Measurements from ENCODE around the gene HPS5.

HPS5 gene

DNA sequence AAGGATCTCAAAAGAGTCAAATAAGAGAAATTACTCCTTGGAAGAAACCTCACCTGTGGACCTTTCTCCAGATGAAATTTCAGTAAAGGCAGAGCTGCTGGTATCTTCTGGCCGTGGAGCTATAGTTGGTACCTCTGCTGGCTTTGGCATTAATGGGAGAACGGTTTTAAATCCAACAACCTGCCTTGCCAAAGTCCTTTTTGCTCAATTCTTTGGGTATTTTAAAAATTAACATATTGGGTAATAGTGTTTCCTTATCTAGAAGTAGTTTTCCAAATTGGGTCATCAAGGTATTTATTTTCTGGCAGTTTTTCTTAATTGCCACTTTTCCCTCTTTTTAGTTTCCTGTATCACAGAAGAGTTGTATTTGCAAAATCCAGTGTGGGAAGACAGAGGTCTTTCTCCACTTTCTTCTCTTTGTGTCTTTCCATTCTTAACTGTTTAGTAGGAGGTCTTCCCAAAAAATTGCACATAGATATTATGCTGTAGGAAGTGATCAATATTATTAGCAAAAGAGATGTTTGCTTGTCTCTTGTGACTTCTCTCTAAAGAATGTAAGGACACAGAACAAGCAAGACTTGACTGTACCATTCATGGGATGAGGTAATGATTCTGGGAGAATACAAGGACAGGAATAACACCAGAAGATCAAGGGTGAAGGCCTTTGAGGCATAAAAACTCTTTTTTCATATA lies 85.1 kb downstream of the HPS5 start, which contains the start of gene SAA4:
Gene SAA4 (minus strand): TSS at position 139 of the 693 bp plus-strand sequence. CDS start 876 bp downstream, outside the sequence.
- no peak for DNase-seq
- H3K4me2 ChIP-seq (ENCODE audit: low read length) = no peak within 1 kb of the TSS
- H3K4me1 ChIP-seq (ENCODE audit: control insufficient read depth, low read depth, low read length) = no peaks in the 10 kb centered on the region
- no peak within 1 kb of the TSS for H2BK120ac ChIP-seq (ENCODE audit: low read depth, low read length)
- no peak within 1 kb of the TSS for H2BK15ac ChIP-seq (replicated peaks; ENCODE audit: low read depth)
- no peak within 1 kb of the TSS for H2AK5ac ChIP-seq (ENCODE audit: low read length)
- no peak within 1 kb of the TSS for H3K18ac ChIP-seq (ENCODE audit: low read length)
- no peaks in the 10 kb centered on the region for H3K79me2 ChIP-seq (ENCODE audit: control insufficient read depth, insufficient read depth, low read length)
- H3K23ac ChIP-seq (ENCODE audit: low read length) = no peak within 1 kb of the TSS
- H3K4ac ChIP-seq (ENCODE audit: low read depth, low read length) = no peak within 1 kb of the TSS
- no peak within 1 kb of the TSS for H3K4me3 ChIP-seq (ENCODE audit: low read length)
- H3K56ac ChIP-seq (ENCODE audit: low read length) = no peak within 1 kb of the TSS
- no peaks in the 10 kb centered on the region for H3K27me3 ChIP-seq (ENCODE audit: insufficient read depth, low read length, poor library complexity)
- H3K79me1 ChIP-seq (ENCODE audit: low read length) = no peaks in the 10 kb centered on the region
- no peak within 1 kb of the TSS for H3K27ac ChIP-seq (ENCODE audit: low read depth, low read length)
- no peak within 1 kb of the TSS for H4K5ac ChIP-seq (ENCODE audit: low read length)
- WGBS (ENCODE audit: extremely low coverage, insufficient coverage, low lambda C conversion rate) = no CpG with 5 or more reads among the region's 2 CpGs
- H3K9ac ChIP-seq (ENCODE audit: low read length) = no peak within 1 kb of the TSS
- no peak within 1 kb of the TSS for H2BK5ac ChIP-seq (ENCODE audit: low read length)
- no peaks in the 10 kb centered on the region for H3K36me3 ChIP-seq (ENCODE audit: control insufficient read depth, insufficient read depth, low read length)
- no peak within 1 kb of the TSS for H4K8ac ChIP-seq (ENCODE audit: low read depth, low read length)

GRCh38 chr11:18235394-18236334 lies 86.3 kb downstream of the HPS5 start:
- H4K5ac ChIP-seq (ENCODE audit: low read length) = no peak overlapping the region
- H2BK5ac ChIP-seq (ENCODE audit: low read length) = no peak overlapping the region
- no peak overlapping the region for H3K4me3 ChIP-seq (ENCODE audit: low read length)
- H2AK5ac ChIP-seq (ENCODE audit: low read length) = no peak overlapping the region
- no peak overlapping the region for H3K27ac ChIP-seq (ENCODE audit: low read depth, low read length)
- no peaks in the 10 kb centered on the region for H3K27me3 ChIP-seq (ENCODE audit: insufficient read depth, low read length, poor library complexity)
- no peak overlapping the region for H2BK120ac ChIP-seq (ENCODE audit: low read depth, low read length)
- no peak overlapping the region for H3K4ac ChIP-seq (ENCODE audit: low read depth, low read length)
- no peak overlapping the region for H2BK15ac ChIP-seq (replicated peaks; ENCODE audit: low read depth)
- no peak overlapping the region for H3K56ac ChIP-seq (ENCODE audit: low read length)
- no peaks in the 10 kb centered on the region for H3K36me3 ChIP-seq (ENCODE audit: control insufficient read depth, insufficient read depth, low read length)
- no peaks in the 10 kb centered on the region for H3K79me2 ChIP-seq (ENCODE audit: control insufficient read depth, insufficient read depth, low read length)
- H3K4me2 ChIP-seq (ENCODE audit: low read length) = no peak overlapping the region
- DNase-seq = peak; percentile 21
- no peak overlapping the region for H3K9ac ChIP-seq (ENCODE audit: low read length)
- H3K23ac ChIP-seq (ENCODE audit: low read length) = no peak overlapping the region
- no peak overlapping the region for H3K18ac ChIP-seq (ENCODE audit: low read length)
- H3K4me1 ChIP-seq (ENCODE audit: control insufficient read depth, low read depth, low read length) = no peaks in the 10 kb centered on the region
- no peaks in the 10 kb centered on the region for H3K79me1 ChIP-seq (ENCODE audit: low read length)
- no peak overlapping the region for H4K8ac ChIP-seq (ENCODE audit: low read depth, low read length)
- WGBS (ENCODE audit: extremely low coverage, insufficient coverage, low lambda C conversion rate) = no CpG with 5 or more reads among the region's 8 CpGs

DNA sequence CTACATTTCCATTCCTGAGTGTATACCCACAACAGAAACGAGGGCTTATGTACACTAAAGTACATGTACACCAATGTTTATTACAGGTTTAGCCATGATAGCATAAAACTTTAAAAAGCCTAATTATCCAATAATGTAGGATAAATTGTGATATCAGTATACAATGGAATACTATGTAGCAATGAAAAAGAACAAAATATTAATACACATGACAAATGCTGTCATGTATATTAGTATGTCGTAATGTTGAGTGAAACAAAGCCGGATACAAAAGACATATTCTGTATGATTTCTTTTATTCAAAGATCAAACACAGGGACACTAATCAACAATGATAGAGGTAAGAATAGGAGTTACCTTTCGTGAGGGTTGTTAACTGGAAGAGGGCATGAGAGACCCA lies 88.0 kb downstream of the HPS5 start:
- Histone ChIP-seq H3K36me3 (ENCODE audit: control insufficient read depth, insufficient read depth, low read length) (no peaks in the 10 kb centered on the region), H3K4me1 (ENCODE audit: control insufficient read depth, low read depth, low read length) (no peaks in the 10 kb centered on the region), H3K79me2 (ENCODE audit: control insufficient read depth, insufficient read depth, low read length) (no peaks in the 10 kb centered on the region), H3K9ac (ENCODE audit: low read length) (no peak overlapping the region), H3K4me3 (ENCODE audit: low read length) (no peak overlapping the region), H2AK5ac (ENCODE audit: low read length) (no peak overlapping the region), H2BK120ac (ENCODE audit: low read depth, low read length) (no peak overlapping the region), H2BK15ac (replicated peaks; ENCODE audit: low read depth) (no peak overlapping the region), H3K4ac (ENCODE audit: low read depth, low read length) (no peak overlapping the region), H4K5ac (ENCODE audit: low read length) (no peak overlapping the region), H3K18ac (ENCODE audit: low read length) (no peak overlapping the region), H3K79me1 (ENCODE audit: low read length) (no peaks in the 10 kb centered on the region), H3K56ac (ENCODE audit: low read length) (no peak overlapping the region), H2BK5ac (ENCODE audit: low read length) (no peak overlapping the region), H3K27me3 (ENCODE audit: insufficient read depth, low read length, poor library complexity) (no peaks in the 10 kb centered on the region), H3K23ac (ENCODE audit: low read length) (no peak overlapping the region), H4K8ac (ENCODE audit: low read depth, low read length) (no peak overlapping the region), H3K27ac (ENCODE audit: low read depth, low read length) (no peak overlapping the region), H3K4me2 (ENCODE audit: low read length) (no peak overlapping the region)
- no CpG with 5 or more reads among the region's 4 CpGs for WGBS (ENCODE audit: extremely low coverage, insufficient coverage, low lambda C conversion rate)
- no peak for DNase-seq

DNA sequence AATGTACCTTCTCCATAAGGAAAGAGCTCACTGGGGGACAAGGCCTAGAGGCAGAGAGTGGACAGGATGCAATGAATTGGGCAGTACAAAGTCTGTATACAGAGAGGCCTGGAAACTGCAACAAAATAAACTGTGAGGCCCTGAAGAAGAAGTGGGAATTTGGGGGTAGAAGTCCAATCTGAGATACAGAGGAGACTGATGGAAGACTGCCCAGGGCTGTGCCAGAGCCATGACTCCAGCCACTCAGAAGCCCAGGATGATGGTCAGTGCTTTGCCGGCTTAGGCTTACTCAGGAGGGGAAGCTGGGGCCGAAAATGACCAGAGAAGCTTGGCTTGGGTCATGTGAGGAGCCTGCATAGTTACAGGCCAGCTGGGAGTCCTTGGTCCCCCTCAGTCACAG lies 91.1 kb downstream of the HPS5 start:
- Histone ChIP-seq H3K9ac (ENCODE audit: low read length) (no peak overlapping the region), H3K4ac (ENCODE audit: low read depth, low read length) (no peak overlapping the region), H3K4me3 (ENCODE audit: low read length) (no peak overlapping the region), H3K56ac (ENCODE audit: low read length) (no peak overlapping the region), H4K8ac (ENCODE audit: low read depth, low read length) (no peak overlapping the region), H3K79me1 (ENCODE audit: low read length) (no peaks in the 10 kb centered on the region), H3K18ac (ENCODE audit: low read length) (no peak overlapping the region), H3K27me3 (ENCODE audit: insufficient read depth, low read length, poor library complexity) (no peaks in the 10 kb centered on the region), H3K4me2 (ENCODE audit: low read length) (no peak overlapping the region), H2BK120ac (ENCODE audit: low read depth, low read length) (no peak overlapping the region), H3K79me2 (ENCODE audit: control insufficient read depth, insufficient read depth, low read length) (no peaks in the 10 kb centered on the region), H3K27ac (ENCODE audit: low read depth, low read length) (no peak overlapping the region), H2AK5ac (ENCODE audit: low read length) (no peak overlapping the region), H2BK5ac (ENCODE audit: low read length) (no peak overlapping the region), H4K5ac (ENCODE audit: low read length) (no peak overlapping the region), H3K36me3 (ENCODE audit: control insufficient read depth, insufficient read depth, low read length) (no peaks in the 10 kb centered on the region), H2BK15ac (replicated peaks; ENCODE audit: low read depth) (no peak overlapping the region), H3K23ac (ENCODE audit: low read length) (no peak overlapping the region), H3K4me1 (ENCODE audit: control insufficient read depth, low read depth, low read length) (no peaks in the 10 kb centered on the region)
- DNase-seq = no peak
- WGBS (ENCODE audit: extremely low coverage, insufficient coverage, low lambda C conversion rate) = no CpG with 5 or more reads among the region's 2 CpGs

DNA sequence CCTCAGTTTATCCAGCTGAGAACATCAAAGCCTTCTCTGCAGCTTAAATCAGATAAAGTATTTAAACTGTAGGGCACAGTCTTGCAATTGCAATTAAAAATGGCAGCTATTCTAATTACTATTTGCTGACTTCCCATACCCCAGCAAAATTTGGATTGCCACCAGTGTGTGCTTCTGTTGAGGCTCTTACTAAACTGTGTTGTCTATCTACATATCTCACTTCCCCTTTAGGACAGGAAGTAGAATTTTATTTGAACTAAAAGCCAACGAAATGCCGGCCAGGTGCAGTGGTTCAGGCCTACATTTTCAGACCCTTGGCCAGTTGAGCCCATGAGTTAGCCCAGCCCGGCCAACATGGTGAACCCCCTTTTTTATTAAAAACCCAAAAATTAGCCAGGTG lies 92.4 kb downstream of the HPS5 start:
- H3K9ac ChIP-seq (ENCODE audit: low read length) = no peak overlapping the region
- no peak overlapping the region for H2BK5ac ChIP-seq (ENCODE audit: low read length)
- H3K4ac ChIP-seq (ENCODE audit: low read depth, low read length) = no peak overlapping the region
- no CpG with 5 or more reads among the region's 3 CpGs for WGBS (ENCODE audit: extremely low coverage, insufficient coverage, low lambda C conversion rate)
- H3K27me3 ChIP-seq (ENCODE audit: insufficient read depth, low read length, poor library complexity) = no peaks in the 10 kb centered on the region
- H2AK5ac ChIP-seq (ENCODE audit: low read length) = no peak overlapping the region
- no peak overlapping the region for H3K4me3 ChIP-seq (ENCODE audit: low read length)
- H3K4me2 ChIP-seq (ENCODE audit: low read length) = no peak overlapping the region
- no peak overlapping the region for H3K56ac ChIP-seq (ENCODE audit: low read length)
- no peak overlapping the region for H3K18ac ChIP-seq (ENCODE audit: low read length)
- H3K36me3 ChIP-seq (ENCODE audit: control insufficient read depth, insufficient read depth, low read length) = no peaks in the 10 kb centered on the region
- no peaks in the 10 kb centered on the region for H3K4me1 ChIP-seq (ENCODE audit: control insufficient read depth, low read depth, low read length)
- no peak for DNase-seq
- H3K79me2 ChIP-seq (ENCODE audit: control insufficient read depth, insufficient read depth, low read length) = no peaks in the 10 kb centered on the region
- H2BK120ac ChIP-seq (ENCODE audit: low read depth, low read length) = no peak overlapping the region
- no peak overlapping the region for H2BK15ac ChIP-seq (replicated peaks; ENCODE audit: low read depth)
- H3K23ac ChIP-seq (ENCODE audit: low read length) = no peak overlapping the region
- no peak overlapping the region for H4K8ac ChIP-seq (ENCODE audit: low read depth, low read length)
- H3K27ac ChIP-seq (ENCODE audit: low read depth, low read length) = no peak overlapping the region
- no peak overlapping the region for H4K5ac ChIP-seq (ENCODE audit: low read length)
- H3K79me1 ChIP-seq (ENCODE audit: low read length) = no peaks in the 10 kb centered on the region
